Adrenal gland (tissue), 12 donors: ENCODE results near the gene TMEM39B. TPM values are rescaled to one million over a fixed set of nuclear protein-coding genes. Genes with fewer than 3 reads are reported as not detected.

Experiments used
- DNase-seq, 7 donors: peaks; one replicate each; pipeline ENCODE4 v3.0.0-alpha.2; 2019 to 2020
- H3K27ac ChIP-seq, 5 donors: fragments of 200-600 bp; sonication (generic) in 4 of 5; 1 replicate in 3 of 5; 2 replicates in 2 of 5; pipeline versions ENCODE4 v1.5.1 to v1.8.0; 2016 to 2020; ENCODE audit warnings: mild to moderate bottlenecking in 1 of 5
- H3K27me3 ChIP-seq: fragments of 200-600 bp; 2 replicates; pipeline ENCODE4 v1.8.0; 2021
- H3K36me3 ChIP-seq, 2 donors: fragments of 200-600 bp; replicated peaks in 1 of 2; 1 replicate in 1 of 2; 2 replicates in 1 of 2; pipeline versions ENCODE4 v1.5.1 to v1.8.0; 2018 to 2022
- H3K4me1 ChIP-seq, 2 donors: fragments of 200-600 bp; replicated peaks in 1 of 2; 1 replicate in 1 of 2; 2 replicates in 1 of 2; pipeline versions ENCODE4 v1.5.1 to v1.8.0; 2018 to 2021
- H3K4me3 ChIP-seq, 4 donors: fragments of 200-600 bp; sonication (generic) in 3 of 4; one replicate each; pipeline ENCODE4 v1.5.1; 2016 to 2018
- H3K9me3 ChIP-seq, 3 donors: fragments of 200-600 bp; sonication (generic) in 1 of 3; replicated peaks in 1 of 3; 1 replicate in 2 of 3; 2 replicates in 1 of 3; pipeline versions ENCODE4 v1.5.1 to v1.8.0; 2016 to 2021
- POLR2A ChIP-seq, 2 donors: fragments of 450-650 bp; IDR thresholded peaks; one replicate each; pipeline ENCODE4 v1.6.1; 2017; ENCODE audit warnings: antibody characterized with exemption in 2 of 2, mild to moderate bottlenecking in 2 of 2, moderate library complexity in 1 of 2
- WGBS, 4 donors: extraction: QIAGEN DNeasy Blood & Tissue Kit in 2 of 4; methylation state at CpG; one replicate each; pipeline versions ENCODE4 v1.1.5 to v1.1.7; 2013 to 2017; 5-methylcytosine and 5-hydroxymethylcytosine counted together
- intact Hi-C, 2 donors: fragments of 100-400 bp; cut with DNase I; formaldehyde crosslinking; loops; one replicate each; pipeline versions ENCODE4 v1.14.1 to v1.15.0; 2022 to 2023
- polyA plus RNA-seq, 3 donors: library from polyadenylated mRNA; stranded (reverse); fragments of 200-250 nt in 2 of 3; fragments of 350-450 nt in 1 of 3; fragmentation: Illumina TruSeq in 1 of 3; extraction: RNeasy Lipid Tissue Mini Kit (QIAGEN cat#74804) in 1 of 3; gene quantifications; one replicate each; pipeline ENCODE4 v1.2.3, GENCODE V29; 2013 to 2014
- total RNA-seq, 9 donors: library from RNA; depleted of rRNA in 4 of 9; stranded (reverse); fragments of >200 nt in 4 of 9; fragments of 120-200 nt in 1 of 9; fragmentation: NEBNext Ultra II Directional in 1 of 9; extraction: Animal tissue kit (Norgen Biotek cat#: 25700) in 1 of 9; gene quantifications; one replicate each; pipeline versions ENCODE4 v1.1.0 to v1.2.4, GENCODE V29; 2013 to 2023
- TF ChIP-seq, protein P1 (sequence below), 6 experiments: fragments of 450-650 bp in 4 of 6; fragments of 200-600 bp in 2 of 6; sonication (generic) in 1 of 6; IDR thresholded peaks; 1 replicate in 5 of 6; 2 replicates in 1 of 6; pipeline versions ENCODE4 v1.5.1 to v1.8.0; 2016 to 2021; ENCODE audit warnings: antibody characterized with exemption in 6 of 6, mild to moderate bottlenecking in 2 of 6, moderate library complexity in 1 of 6
- donor health status: healthy with polysubstance abuse.
- donor health status: Bipolar disorder and iron deficiency.
- donor health status: DM: yes; HTN: yes; CAD: no.
- donor health status: DM: no; HTN: no; CAD: no.
- donor health status: DM: no; HTN: no; CAD: no.
- donor health status: DM: yes; HTN: yes; CAD: no.

The TMEM39B gene
- total and polyA plus RNA-seq, 12 donors: 4.4 to 17.4 (median 11.7) TPM

DNA sequence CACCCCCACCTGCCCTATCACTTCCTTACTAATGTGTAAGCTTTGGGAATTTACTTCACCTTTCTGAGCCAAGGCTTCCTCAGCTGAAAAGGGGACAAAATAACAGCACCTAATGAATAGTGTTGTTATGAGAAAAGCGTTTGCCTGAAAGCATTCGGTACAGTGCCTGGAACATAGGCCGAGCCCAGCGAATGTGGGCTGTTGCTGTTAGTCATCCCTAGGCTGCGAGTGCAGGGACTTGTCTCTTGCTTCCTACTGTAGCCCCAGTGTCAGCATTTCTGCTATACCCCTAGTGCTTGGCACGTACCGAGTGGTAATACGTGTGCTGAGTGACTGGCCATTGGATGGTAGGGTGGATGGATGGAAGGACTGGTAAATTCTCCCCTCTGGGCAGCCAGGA lies 18.4 kb downstream of the TMEM39B start:
- Histone ChIP-seq H3K9me3 (no peaks in the 10 kb centered on the region), H3K4me1 (no peaks in the 10 kb centered on the region), H3K36me3 (peaks cover 0 to 56% of the 10 kb centered on the region in 2 donors), H3K27me3 (no peaks in the 10 kb centered on the region), H3K27ac (no peak overlapping the region), H3K4me3 (no peak overlapping the region)
- TF ChIP-seq POLR2A (IDR thresholded peaks at IDR 0.05): no peak
- TF ChIP-seq, protein P1, sequence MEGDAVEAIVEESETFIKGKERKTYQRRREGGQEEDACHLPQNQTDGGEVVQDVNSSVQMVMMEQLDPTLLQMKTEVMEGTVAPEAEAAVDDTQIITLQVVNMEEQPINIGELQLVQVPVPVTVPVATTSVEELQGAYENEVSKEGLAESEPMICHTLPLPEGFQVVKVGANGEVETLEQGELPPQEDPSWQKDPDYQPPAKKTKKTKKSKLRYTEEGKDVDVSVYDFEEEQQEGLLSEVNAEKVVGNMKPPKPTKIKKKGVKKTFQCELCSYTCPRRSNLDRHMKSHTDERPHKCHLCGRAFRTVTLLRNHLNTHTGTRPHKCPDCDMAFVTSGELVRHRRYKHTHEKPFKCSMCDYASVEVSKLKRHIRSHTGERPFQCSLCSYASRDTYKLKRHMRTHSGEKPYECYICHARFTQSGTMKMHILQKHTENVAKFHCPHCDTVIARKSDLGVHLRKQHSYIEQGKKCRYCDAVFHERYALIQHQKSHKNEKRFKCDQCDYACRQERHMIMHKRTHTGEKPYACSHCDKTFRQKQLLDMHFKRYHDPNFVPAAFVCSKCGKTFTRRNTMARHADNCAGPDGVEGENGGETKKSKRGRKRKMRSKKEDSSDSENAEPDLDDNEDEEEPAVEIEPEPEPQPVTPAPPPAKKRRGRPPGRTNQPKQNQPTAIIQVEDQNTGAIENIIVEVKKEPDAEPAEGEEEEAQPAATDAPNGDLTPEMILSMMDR (IDR thresholded peaks at IDR 0.05): no peak
- DNase-seq: no peak
- intact Hi-C loops: no loop called here
- WGBS, 4 donors: 93 to 100% (median 97%) methylated on average over 7 to 8 of the region's 8 CpGs

DNA sequence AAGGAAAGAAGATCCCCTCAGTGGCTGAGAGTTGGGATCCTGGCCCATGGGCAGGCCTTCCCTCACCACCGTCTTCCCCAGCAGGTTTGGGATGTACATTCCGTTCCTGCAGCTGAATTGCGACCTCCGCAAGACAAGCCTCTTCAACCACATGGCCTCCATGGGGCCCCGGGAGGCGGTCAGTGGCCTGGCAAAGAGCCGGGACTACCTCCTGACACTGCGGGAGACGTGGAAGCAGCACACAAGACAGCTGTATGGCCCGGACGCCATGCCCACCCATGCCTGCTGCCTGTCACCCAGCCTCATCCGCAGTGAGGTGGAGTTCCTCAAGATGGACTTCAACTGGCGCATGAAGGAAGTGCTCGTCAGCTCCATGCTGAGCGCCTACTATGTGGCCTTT lies 18.9 kb downstream of the TMEM39B start:
- Histone ChIP-seq H3K36me3 (peaks cover 0 to 53% of the 10 kb centered on the region in 2 donors), H3K9me3 (no peaks in the 10 kb centered on the region), H3K4me3 (no peak overlapping the region), H3K27ac (no peak overlapping the region), H3K4me1 (no peaks in the 10 kb centered on the region), H3K27me3 (no peaks in the 10 kb centered on the region)
- WGBS, 4 donors: 92 to 96% (median 94%) methylated on average over 6 to 15 of the region's 15 CpGs
- no peak for DNase-seq
- no peak for TF ChIP-seq POLR2A (IDR thresholded peaks at IDR 0.05)
- TF ChIP-seq, protein P1 (IDR thresholded peaks at IDR 0.05): no peak
- intact Hi-C loops: no loop called here

DNA sequence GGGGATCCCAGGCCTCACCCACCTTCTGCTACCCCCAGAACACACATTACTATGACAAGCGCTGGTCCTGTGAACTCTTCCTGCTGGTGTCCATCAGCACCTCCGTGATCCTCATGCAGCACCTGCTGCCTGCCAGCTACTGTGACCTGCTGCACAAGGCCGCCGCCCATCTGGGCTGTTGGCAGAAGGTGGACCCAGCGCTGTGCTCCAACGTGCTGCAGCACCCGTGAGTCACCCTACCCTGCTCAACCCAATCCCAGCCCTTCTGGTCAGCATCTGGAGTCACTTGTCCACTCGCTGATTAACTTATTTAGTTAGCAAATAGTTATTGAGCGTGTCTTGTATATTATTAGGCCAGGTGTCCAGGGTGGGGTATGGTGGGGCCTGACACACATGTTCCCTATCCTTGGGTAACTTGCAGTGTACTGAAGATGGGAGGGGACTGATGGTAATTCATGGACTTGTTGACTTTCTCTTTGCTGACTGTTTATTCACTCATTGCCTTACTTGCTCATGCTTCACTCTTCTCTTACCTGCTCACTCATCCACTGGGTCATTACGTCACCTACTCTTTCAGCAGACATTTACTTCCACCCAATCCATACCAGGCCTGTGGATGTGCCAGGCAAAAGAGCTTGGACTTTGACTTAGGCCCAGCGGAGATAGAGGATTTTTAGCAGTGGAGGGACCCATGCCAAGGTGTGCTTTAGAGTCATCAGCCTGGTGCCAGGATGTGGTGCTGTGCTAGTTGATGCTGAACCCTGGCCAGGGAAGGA lies 22.2 kb downstream of the TMEM39B start:
- Histone ChIP-seq H3K4me3 (no peak overlapping the region), H3K36me3 (peaks cover 0 to 64% of the 10 kb centered on the region in 2 donors), H3K9me3 (no peaks in the 10 kb centered on the region), H3K27ac (no peak overlapping the region), H3K4me1 (no peaks in the 10 kb centered on the region), H3K27me3 (no peaks in the 10 kb centered on the region)
- DNase-seq: no peak
- TF ChIP-seq, protein P1 (IDR thresholded peaks at IDR 0.05): no peak
- no peak for TF ChIP-seq POLR2A (IDR thresholded peaks at IDR 0.05)
- intact Hi-C loops: no loop called here
- 92 to 95% (median 95%) methylated on average over 9 to 11 of the region's 11 CpGs for WGBS, 4 donors

DNA sequence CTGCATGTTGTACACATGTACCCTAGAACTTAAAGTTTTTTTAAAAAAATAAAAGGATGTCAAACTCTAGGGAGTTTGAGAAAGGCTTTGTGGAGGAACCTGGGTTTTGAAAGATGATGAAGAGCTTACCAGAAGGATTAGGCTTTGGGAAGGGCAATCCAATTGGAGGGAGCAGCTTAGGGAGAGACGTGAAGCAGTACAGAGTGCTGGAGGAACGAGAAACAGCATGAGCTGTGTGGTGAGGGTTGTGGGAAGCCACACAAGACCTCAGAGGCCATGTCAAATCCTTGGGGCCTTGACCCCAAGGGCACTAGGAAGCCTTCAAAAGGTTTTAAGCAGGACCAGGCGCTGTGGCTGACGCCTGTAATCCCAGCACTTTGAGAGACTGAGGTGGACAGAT lies 26.7 kb downstream of the TMEM39B start:
- TF ChIP-seq, protein P1 (IDR thresholded peaks at IDR 0.05): no peak
- no peak for TF ChIP-seq POLR2A (IDR thresholded peaks at IDR 0.05)
- DNase-seq: no peak
- H3K4me1 ChIP-seq: no peaks in the 10 kb centered on the region
- intact Hi-C loops: no loop called here
- H3K4me3 ChIP-seq: no peak overlapping the region
- H3K36me3 ChIP-seq: peaks cover 0 to 50% of the 10 kb centered on the region in 2 donors
- 93 to 98% (median 94%) methylated on average over 4 of the region's 4 CpGs for WGBS, 4 donors
- no peak overlapping the region for H3K27ac ChIP-seq
- H3K9me3 ChIP-seq: no peaks in the 10 kb centered on the region
- no peaks in the 10 kb centered on the region for H3K27me3 ChIP-seq
